ENCODE results near the gene AGPAT1. TPM values are rescaled to one million over a fixed set of nuclear protein-coding genes. Genes with fewer than 3 reads are reported as not detected.

The AGPAT1 gene
- polyA plus RNA-seq, 1 of the 3 experiments (the other 2 are of a cell fraction), result 118 TPM

- Histone ChIP-seq H4K20me1 (ENCODE audit: insufficient read depth) (no peaks in the 10 kb centered on the region), H3K9me3 (no peaks in the 10 kb centered on the region), H3K4me3 (ENCODE audit: low read depth in 2 of 2, low read length in 1 of 2) (no peak overlapping the region), H3K9me2 (no peaks in the 10 kb centered on the region), H3K4me1 (ENCODE audit: control insufficient read depth in 1 of 2, insufficient read depth in 2 of 2, low read depth in 1 of 2, low read length in 1 of 2) (no peaks in the 10 kb centered on the region), H2AFZ (ENCODE audit: low read depth) (no peak overlapping the region), H3F3A (replicated peaks; ENCODE audit: insufficient read depth) (no peaks in the 10 kb centered on the region), H3K4me2 (no peak overlapping the region), H3K27ac (ENCODE audit: low read depth in 2 of 2, low read length in 1 of 2) (no peak overlapping the region), H3K9ac (no peak overlapping the region), H3K27me3 (ENCODE audit: insufficient read depth) (peaks cover 27% of the 10 kb centered on the region; the same call in 1 of the 2 replicates), H3K36me3 (replicated peaks in 1 of 2; ENCODE audit: control insufficient read depth in 1 of 2, insufficient read depth in 2 of 2, low read length in 1 of 2) (no peaks in the 10 kb centered on the region), H3K79me2 (ENCODE audit: insufficient read depth) (no peaks in the 10 kb centered on the region)
- whole genome bisulfite sequencing (ENCODE audit: low lambda C conversion rate), result 83% methylated on average over 1 of the region's 3 CpGs
- ChIA-PET CTCF (interaction anchor here (0.9 kb wide), 1 partner anchor 41 kb away, joined by 3 read pairs; no protein-coding TSS in a partner anchor), POLR2A (interaction anchor here (1.2 kb wide), 1 partner anchor 9 kb away, joined by 4 read pairs; no protein-coding TSS in a partner anchor)
- DNase-seq, result no peak
- TF ChIP-seq POLR2AphosphoS5 (IDR thresholded peaks at IDR 0.05; ENCODE audit: low read depth, low read length) (no peak), MEF2A (IDR thresholded peaks at IDR 0.05; ENCODE audit: borderline replicate concordance, low read depth) (no peak), IRF3 (IDR thresholded peaks at IDR 0.05; ENCODE audit: low read depth, low read length) (no peak), ELF1 (IDR thresholded peaks at IDR 0.05) (no peak)
Observed at GRCh38 chr6:32204268-32204715, 28.4 kb upstream of the AGPAT1 start.

- no peaks in the 10 kb centered on the region for H3K4me1 ChIP-seq (ENCODE audit: control insufficient read depth in 1 of 2, insufficient read depth in 2 of 2, low read depth in 1 of 2, low read length in 1 of 2)
- no peak overlapping the region for H3K9ac ChIP-seq
- CTCF ChIA-PET, result interaction anchor here (0.9 kb wide), 1 partner anchor 42 kb away, joined by 3 read pairs; no protein-coding TSS in a partner anchor
- no peaks in the 10 kb centered on the region for H3K9me2 ChIP-seq
- H3K4me2 ChIP-seq, result no peak overlapping the region
- no peak for TF ChIP-seq RFX5 (IDR thresholded peaks at IDR 0.05; ENCODE audit: low read length)
- no peak for TF ChIP-seq SMC3 (IDR thresholded peaks at IDR 0.05; ENCODE audit: low read depth, low read length)
- TF ChIP-seq JUND (IDR thresholded peaks at IDR 0.05), result no peak
- TF ChIP-seq ELF1 (IDR thresholded peaks at IDR 0.05), result no peak
- TF ChIP-seq GABPA (IDR thresholded peaks at IDR 0.05; ENCODE audit: low read depth), result no peak
- POLR2A ChIA-PET, result no interaction called here
- 13% methylated on average over 9 of the region's 9 CpGs for WGBS (ENCODE audit: low lambda C conversion rate)
- H3K27me3 ChIP-seq (ENCODE audit: insufficient read depth), result peaks cover 23% of the 10 kb centered on the region; the same call in 1 of the 2 replicates
- no peaks in the 10 kb centered on the region for H3K36me3 ChIP-seq (replicated peaks in 1 of 2; ENCODE audit: control insufficient read depth in 1 of 2, insufficient read depth in 2 of 2, low read length in 1 of 2)
- H2AFZ ChIP-seq (ENCODE audit: low read depth), result no peak overlapping the region
- no peaks in the 10 kb centered on the region for H3K9me3 ChIP-seq
- H4K20me1 ChIP-seq (ENCODE audit: insufficient read depth), result no peaks in the 10 kb centered on the region
- H3K4me3 ChIP-seq (ENCODE audit: low read depth in 2 of 2, low read length in 1 of 2), result no peak overlapping the region
- H3K27ac ChIP-seq (ENCODE audit: low read depth in 2 of 2, low read length in 1 of 2), result no peak overlapping the region
- no peak for DNase-seq
- no peaks in the 10 kb centered on the region for H3K79me2 ChIP-seq (ENCODE audit: insufficient read depth)
- H3F3A ChIP-seq (replicated peaks; ENCODE audit: insufficient read depth), result no peaks in the 10 kb centered on the region
Observed at GRCh38 chr6:32203426-32204267, 27.8 kb upstream of the AGPAT1 start.

- H3K9me2 ChIP-seq, result no peaks in the 10 kb centered on the region
- no peak for TF ChIP-seq IRF3 (IDR thresholded peaks at IDR 0.05; ENCODE audit: low read depth, low read length)
- TF ChIP-seq NFIC (IDR thresholded peaks at IDR 0.05; ENCODE audit: borderline replicate concordance), result no peak
- no peak for TF ChIP-seq TEAD4 (IDR thresholded peaks at IDR 0.05; ENCODE audit: borderline replicate concordance, insufficient read depth)
- no peak for TF ChIP-seq RAD21 (IDR thresholded peaks at IDR 0.05; ENCODE audit: low read length)
- TF ChIP-seq FOXM1 (IDR thresholded peaks at IDR 0.05; ENCODE audit: low read depth), result no peak
- no peak for TF ChIP-seq SMC3 (IDR thresholded peaks at IDR 0.05; ENCODE audit: low read depth, low read length)
- TF ChIP-seq YY1 (IDR thresholded peaks at IDR 0.05; ENCODE audit: low read depth), result no peak
- no peaks in the 10 kb centered on the region for H3K79me2 ChIP-seq (ENCODE audit: insufficient read depth)
- H3K9ac ChIP-seq, result no peak overlapping the region
- no peaks in the 10 kb centered on the region for H4K20me1 ChIP-seq (ENCODE audit: insufficient read depth)
- ChIA-PET POLR2A (no interaction called here), CTCF (no interaction called here)
- H3K4me2 ChIP-seq, result no peak overlapping the region
- H3K4me1 ChIP-seq (ENCODE audit: control insufficient read depth in 1 of 2, insufficient read depth in 2 of 2, low read depth in 1 of 2, low read length in 1 of 2), result peaks cover under 1 to 3% of the 10 kb centered on the region in 2 experiments; a peak in 1 of 4 replicates
- 39% methylated on average over 9 of the region's 9 CpGs for WGBS (ENCODE audit: low lambda C conversion rate)
- no peak overlapping the region for H3K4me3 ChIP-seq (ENCODE audit: low read depth in 2 of 2, low read length in 1 of 2)
- H2AFZ ChIP-seq (ENCODE audit: low read depth), result no peak overlapping the region
- H3K27ac ChIP-seq (ENCODE audit: low read depth in 2 of 2, low read length in 1 of 2), result no peak overlapping the region
- no peaks in the 10 kb centered on the region for H3K9me3 ChIP-seq
- no peaks in the 10 kb centered on the region for H3K36me3 ChIP-seq (replicated peaks in 1 of 2; ENCODE audit: control insufficient read depth in 1 of 2, insufficient read depth in 2 of 2, low read length in 1 of 2)
- peaks cover 17% of the 10 kb centered on the region; the same call in 1 of the 2 replicates for H3K27me3 ChIP-seq (ENCODE audit: insufficient read depth)
- DNase-seq, result no peak
- H3F3A ChIP-seq (replicated peaks; ENCODE audit: insufficient read depth), result peaks cover under 1% of the 10 kb centered on the region
Observed at GRCh38 chr6:32202186-32202585, 26.3 kb upstream of the AGPAT1 start.

Data from SK-N-SH (cell line).